ENCODE data around the gene MAP3K19. TPM values are rescaled to one million over a fixed set of nuclear protein-coding genes. Genes with fewer than 3 reads are reported as not detected.

MAP3K19 gene
- total RNA-seq, 4 donors from 2014 or later, result not detected

DNA sequence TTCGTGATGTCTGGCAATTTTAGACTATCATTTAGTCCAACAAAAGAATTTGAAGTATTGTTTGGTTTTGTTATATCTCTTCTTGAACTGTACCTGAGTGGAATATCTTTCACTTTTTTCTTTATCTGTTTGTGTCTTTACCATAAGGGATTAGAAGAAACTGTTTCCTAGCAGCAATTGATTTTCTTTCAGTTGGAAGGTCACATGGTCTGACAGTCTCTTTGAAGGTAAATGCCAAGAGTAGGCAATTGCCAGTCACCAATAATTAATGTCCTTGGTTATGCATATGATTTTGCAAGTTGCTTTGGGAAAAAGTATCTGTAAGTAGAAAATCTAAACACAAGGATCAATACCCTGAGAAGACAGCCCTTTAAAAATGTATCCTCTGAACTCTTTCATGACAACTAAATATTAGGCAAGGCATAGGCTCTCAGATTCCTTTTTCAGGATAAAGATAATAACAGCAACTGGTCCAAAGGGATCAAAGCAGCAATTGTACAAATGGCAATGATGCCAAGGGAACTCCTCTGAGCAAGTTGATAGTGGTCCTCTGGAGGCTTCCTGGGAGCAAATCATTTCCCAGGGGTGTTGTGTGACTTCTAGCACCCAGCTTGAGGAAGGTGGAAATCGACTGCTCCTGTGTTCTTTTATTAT lies 17.6 kb downstream of the MAP3K19 start:
- TF ChIP-seq POLR2A (IDR thresholded peaks at IDR 0.05) (no peak), EP300 (IDR thresholded peaks at IDR 0.05) (no peak)
- H3K27me3 ChIP-seq, result peaks cover 3% of the 10 kb centered on the region
- no peaks in the 10 kb centered on the region for H3K36me3 ChIP-seq
- H3K27ac ChIP-seq, result no peak overlapping the region
- WGBS, result 73% methylated on average over 2 of the region's 2 CpGs
- H3K4me1 ChIP-seq, result no peaks in the 10 kb centered on the region
- H3K4me3 ChIP-seq, result no peak overlapping the region
- no peak for DNase-seq (ENCODE audit: low spot score in 2 of 2)
- no peaks in the 10 kb centered on the region for H3K9me3 ChIP-seq

DNA sequence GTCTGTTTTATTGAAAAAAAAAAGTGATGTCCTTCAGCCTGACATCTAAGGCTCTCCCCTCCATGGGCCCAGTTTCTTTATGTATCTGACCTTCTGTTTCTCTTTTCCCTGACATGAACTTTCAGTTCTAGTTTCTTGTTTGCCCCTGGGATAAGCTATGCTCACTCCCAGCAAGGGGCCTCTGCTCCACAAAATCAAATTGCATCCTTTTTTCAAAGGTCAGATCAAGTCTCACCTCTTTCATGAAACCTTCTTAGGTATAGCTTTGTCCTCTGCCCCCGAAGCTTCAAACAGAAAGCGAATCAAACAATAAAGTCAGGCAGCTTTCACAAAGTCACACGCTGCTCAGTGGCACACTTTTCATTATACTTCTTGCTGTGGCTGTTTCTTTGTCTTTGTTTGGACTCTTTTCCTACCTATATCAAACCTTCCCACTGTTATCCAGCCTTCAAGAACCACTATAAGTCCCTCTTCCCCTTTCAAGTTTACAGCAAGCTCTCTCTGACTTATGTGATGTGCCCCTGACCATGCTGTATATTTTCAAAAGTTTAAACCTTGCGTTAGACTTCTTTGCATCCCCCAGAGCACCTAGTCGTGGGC lies 23.3 kb downstream of the MAP3K19 start:
- no peak overlapping the region for H3K27ac ChIP-seq
- 93% methylated on average over 5 of the region's 5 CpGs for WGBS
- no peaks in the 10 kb centered on the region for H3K4me1 ChIP-seq
- no peak overlapping the region for H3K4me3 ChIP-seq
- no peaks in the 10 kb centered on the region for H3K9me3 ChIP-seq
- H3K27me3 ChIP-seq, result peaks cover 3% of the 10 kb centered on the region
- no peak for DNase-seq (ENCODE audit: low spot score in 2 of 2)
- H3K36me3 ChIP-seq, result no peaks in the 10 kb centered on the region
- TF ChIP-seq EP300 (IDR thresholded peaks at IDR 0.05) (no peak), POLR2A (IDR thresholded peaks at IDR 0.05) (no peak), POLR2AphosphoS5 (IDR thresholded peaks at IDR 0.05) (no peak)
- TF ChIP-seq, protein P1, sequence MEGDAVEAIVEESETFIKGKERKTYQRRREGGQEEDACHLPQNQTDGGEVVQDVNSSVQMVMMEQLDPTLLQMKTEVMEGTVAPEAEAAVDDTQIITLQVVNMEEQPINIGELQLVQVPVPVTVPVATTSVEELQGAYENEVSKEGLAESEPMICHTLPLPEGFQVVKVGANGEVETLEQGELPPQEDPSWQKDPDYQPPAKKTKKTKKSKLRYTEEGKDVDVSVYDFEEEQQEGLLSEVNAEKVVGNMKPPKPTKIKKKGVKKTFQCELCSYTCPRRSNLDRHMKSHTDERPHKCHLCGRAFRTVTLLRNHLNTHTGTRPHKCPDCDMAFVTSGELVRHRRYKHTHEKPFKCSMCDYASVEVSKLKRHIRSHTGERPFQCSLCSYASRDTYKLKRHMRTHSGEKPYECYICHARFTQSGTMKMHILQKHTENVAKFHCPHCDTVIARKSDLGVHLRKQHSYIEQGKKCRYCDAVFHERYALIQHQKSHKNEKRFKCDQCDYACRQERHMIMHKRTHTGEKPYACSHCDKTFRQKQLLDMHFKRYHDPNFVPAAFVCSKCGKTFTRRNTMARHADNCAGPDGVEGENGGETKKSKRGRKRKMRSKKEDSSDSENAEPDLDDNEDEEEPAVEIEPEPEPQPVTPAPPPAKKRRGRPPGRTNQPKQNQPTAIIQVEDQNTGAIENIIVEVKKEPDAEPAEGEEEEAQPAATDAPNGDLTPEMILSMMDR (IDR thresholded peaks at IDR 0.05), result no peak

DNA sequence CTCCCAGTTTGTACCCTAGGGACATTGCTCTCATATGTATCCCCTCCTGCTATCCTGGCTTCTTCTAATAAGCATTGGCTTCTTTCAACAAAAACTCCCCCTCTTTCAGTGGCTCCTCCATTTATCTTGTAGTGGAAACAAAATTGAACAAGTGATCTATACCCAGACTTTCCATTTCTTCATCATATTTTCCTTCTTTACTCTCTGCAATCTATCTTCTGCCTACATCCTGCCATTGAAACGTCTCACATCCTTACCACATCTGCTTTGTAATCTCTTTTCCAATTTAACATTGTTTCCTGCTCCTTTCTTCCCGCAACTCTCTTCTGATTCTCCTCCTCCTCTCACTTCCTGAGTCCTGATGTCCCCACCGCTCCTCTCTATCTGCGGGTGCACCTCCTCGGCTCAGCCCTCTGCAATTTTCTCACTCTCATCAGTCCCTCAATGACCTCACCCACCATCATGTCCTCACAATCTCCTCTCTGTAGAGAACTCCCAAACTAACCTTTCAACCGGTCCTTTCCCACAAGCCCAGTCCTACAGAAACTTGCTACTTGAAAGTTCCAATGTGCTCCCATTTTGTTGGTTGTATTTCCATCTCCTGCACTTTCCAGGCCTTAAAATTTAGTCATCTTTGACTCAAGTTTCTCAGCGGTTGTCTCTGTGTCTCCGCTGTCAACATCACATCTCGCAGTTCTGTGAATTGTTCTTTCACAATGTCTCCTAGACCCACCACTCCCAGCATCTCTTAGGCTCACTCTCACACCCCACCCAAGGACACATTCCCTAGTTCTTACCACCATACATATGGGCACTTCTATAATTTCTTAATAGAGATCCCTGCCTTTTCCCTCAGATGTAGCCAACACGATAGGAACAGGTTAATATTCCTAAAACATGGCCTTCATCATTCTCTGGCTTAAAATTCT lies 24.0 kb downstream of the MAP3K19 start:
- H3K27me3 ChIP-seq, result peaks cover 3% of the 10 kb centered on the region
- 72% methylated on average over 10 of the region's 10 CpGs for WGBS
- H3K9me3 ChIP-seq, result no peaks in the 10 kb centered on the region
- H3K4me1 ChIP-seq, result no peaks in the 10 kb centered on the region
- no peak for DNase-seq (ENCODE audit: low spot score in 2 of 2)
- no peak for TF ChIP-seq EP300 (IDR thresholded peaks at IDR 0.05)
- no peak for TF ChIP-seq POLR2AphosphoS5 (IDR thresholded peaks at IDR 0.05)
- TF ChIP-seq, protein P1 (IDR thresholded peaks at IDR 0.05), result no peak
- no peak for TF ChIP-seq POLR2A (IDR thresholded peaks at IDR 0.05)
- H3K27ac ChIP-seq, result no peak overlapping the region
- no peak overlapping the region for H3K4me3 ChIP-seq
- H3K36me3 ChIP-seq, result no peaks in the 10 kb centered on the region

DNA sequence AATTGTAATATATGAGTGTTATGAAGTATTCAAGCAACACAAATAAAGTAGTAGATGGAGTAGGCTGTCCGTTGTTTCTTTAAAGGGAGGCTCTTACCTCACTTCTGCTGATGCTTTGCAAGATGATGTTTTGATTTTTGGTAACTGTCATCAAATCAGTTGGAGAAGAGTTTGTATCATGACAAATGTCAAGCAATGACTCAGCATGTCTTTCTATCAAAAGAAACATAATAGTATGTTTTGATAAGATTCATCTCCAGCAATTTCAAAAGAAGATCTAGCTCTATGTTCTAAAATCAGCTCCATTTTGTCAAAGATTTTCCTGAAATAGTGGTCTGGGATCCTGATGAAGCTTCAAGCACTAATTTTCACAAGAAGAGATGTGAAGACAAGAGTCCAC lies 25.6 kb downstream of the MAP3K19 start:
- Histone ChIP-seq H3K27me3 (no peaks in the 10 kb centered on the region), H3K4me3 (no peak overlapping the region), H3K4me1 (no peaks in the 10 kb centered on the region), H3K9me3 (no peaks in the 10 kb centered on the region), H3K36me3 (no peaks in the 10 kb centered on the region), H3K27ac (no peak overlapping the region)
- WGBS, result 92% methylated on average over 1 of the region's 1 CpG
- no peak for TF ChIP-seq EP300 (IDR thresholded peaks at IDR 0.05)
- TF ChIP-seq POLR2A (IDR thresholded peaks at IDR 0.05), result no peak
- TF ChIP-seq, protein P1 (IDR thresholded peaks at IDR 0.05), result no peak
- no peak for TF ChIP-seq POLR2AphosphoS5 (IDR thresholded peaks at IDR 0.05)
- DNase-seq (ENCODE audit: low spot score in 2 of 2), result no peak

DNA sequence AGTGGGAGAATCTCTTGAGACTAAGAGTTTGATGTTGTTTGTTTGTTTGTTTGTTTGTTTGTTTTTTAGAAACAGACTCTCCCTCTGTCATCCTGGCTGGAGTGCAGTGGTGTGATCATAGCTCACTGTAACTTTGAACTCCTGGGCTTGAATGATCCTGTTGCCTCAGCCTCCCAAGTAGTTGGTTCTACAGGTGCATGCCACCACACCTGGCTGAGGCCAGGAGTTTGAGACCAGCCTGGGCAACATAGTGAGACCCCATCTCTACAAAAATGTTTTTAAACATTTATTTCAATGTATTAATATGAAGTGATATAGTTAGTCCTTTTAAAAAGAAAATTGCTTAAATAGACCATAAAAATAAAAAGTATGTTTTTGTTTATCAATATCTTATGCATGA lies 35.6 kb downstream of the MAP3K19 start:
- Histone ChIP-seq H3K9me3 (no peaks in the 10 kb centered on the region), H3K27ac (no peak overlapping the region), H3K27me3 (peaks cover 8% of the 10 kb centered on the region), H3K4me3 (no peak overlapping the region), H3K36me3 (no peaks in the 10 kb centered on the region), H3K4me1 (no peaks in the 10 kb centered on the region)
- TF ChIP-seq POLR2A (IDR thresholded peaks at IDR 0.05), result no peak
- TF ChIP-seq, protein P1 (IDR thresholded peaks at IDR 0.05), result no peak
- TF ChIP-seq POLR2AphosphoS5 (IDR thresholded peaks at IDR 0.05), result no peak
- TF ChIP-seq EP300 (IDR thresholded peaks at IDR 0.05), result no peak
- no peak for DNase-seq (ENCODE audit: low spot score in 2 of 2)
